Astrocyte of the cerebellum (primary cell): ENCODE measurements around the gene TAOK3.
"Not testable (repeated sequence)": the region's sequence is repeated elsewhere in the genome, so short reads cannot be mapped to it uniquely, and the experiment has no call there.

Source experiments
- DNase-seq: peaks from one replicate; pipeline ENCODE4 v3.0.0-alpha.2; 2011; ENCODE audit warnings: low read depth
- H3K4me3 ChIP-seq: 2 replicates; pipeline ENCODE4 v1.5.1; 2011; ENCODE audit warnings: mild to moderate bottlenecking, low read depth, low read length, moderate library complexity
- CTCF ChIP-seq: IDR thresholded peaks from 2 replicates; pipeline ENCODE4 v1.5.1; 2012; ENCODE audit warnings: low read length, low read depth, moderate library complexity, mild to moderate bottlenecking; ENCODE audit errors: missing control alignments
- in situ Hi-C: cut with HindIII; loops from 2 replicates; pipeline ENCODE4 v1.10.0; 2017; ENCODE audit warnings: low sequenced_read_pairs

Gene TAOK3

GRCh38 chr12:118297284-118297683, 75.4 kb downstream of the TAOK3 start:
- H3K4me3 ChIP-seq: no peak overlapping the region
- DNase-seq: no peak
- TF ChIP-seq CTCF: no peak
- in situ Hi-C loops: no loop called here

- no peak for DNase-seq
- in situ Hi-C loops: no loop called here
- no peak for TF ChIP-seq CTCF
- H3K4me3 ChIP-seq: no peak overlapping the region
Observed at GRCh38 chr12:118292836-118293235, 79.9 kb downstream of the TAOK3 start.

- no peak for TF ChIP-seq CTCF
- no peak overlapping the region for H3K4me3 ChIP-seq
- in situ Hi-C loops: no loop called here
- DNase-seq: no peak
Observed at GRCh38 chr12:118290130-118290529, 82.6 kb downstream of the TAOK3 start.

- in situ Hi-C loops: no loop called here
- H3K4me3 ChIP-seq: no peak overlapping the region
- DNase-seq: no peak
- TF ChIP-seq CTCF: no peak
Observed at GRCh38 chr12:118288174-118288573, 84.5 kb downstream of the TAOK3 start.

GRCh38 chr12:118287728-118288127, 85.0 kb downstream of the TAOK3 start:
- in situ Hi-C loops: no loop called here
- no peak overlapping the region for H3K4me3 ChIP-seq
- TF ChIP-seq CTCF: no peak
- no peak for DNase-seq

GRCh38 chr12:118282767-118283166, 89.9 kb downstream of the TAOK3 start:
- no peak overlapping the region for H3K4me3 ChIP-seq
- no peak for TF ChIP-seq CTCF
- in situ Hi-C loops: no loop called here
- DNase-seq: no peak

GRCh38 chr12:118278288-118278687, 94.4 kb downstream of the TAOK3 start:
- in situ Hi-C loops: not testable (repeated sequence)

More at GRCh38 chr12:118278288-118278687, 94.4 kb downstream of the TAOK3 start:
- DNase-seq, H3K4me3 ChIP-seq: not testable (repeated sequence)
